K562 (cell line): Measurements from ENCODE around the gene CDCP1. TPM values are rescaled to one million over a fixed set of nuclear protein-coding genes. Genes with fewer than 3 reads are reported as not detected.

Source experiments
- CHD7 ChIP-seq: fragments of 200-600 bp; sonication (generic); IDR thresholded peaks from one replicate; pipeline ENCODE4 v1.6.1; 2012; ENCODE audit warnings: mild to moderate bottlenecking, low read depth, low read length, inconsistent platforms
- DEAF1 ChIP-seq: fragments of 450-650 bp; formaldehyde crosslinking; IDR thresholded peaks from 2 replicates; pipeline ENCODE4 v1.4.0; 2020; ENCODE audit warnings: mild to moderate bottlenecking, moderate library complexity
- ELF4 ChIP-seq: fragments of 450-650 bp; formaldehyde crosslinking; IDR thresholded peaks from 2 replicates; pipeline ENCODE4 v1.4.0; 2022; ENCODE audit warnings: missing genetic modification characterization
- FOXK1 ChIP-seq: sonication (generic); formaldehyde crosslinking; IDR thresholded peaks from 2 replicates; pipeline ENCODE4 v1.8.0; 2022; ENCODE audit warnings: missing genetic modification reagents, mild to moderate bottlenecking, borderline replicate concordance
- GATAD2B ChIP-seq: fragments of 450-650 bp; IDR thresholded peaks from 2 replicates; pipeline ENCODE4 v1.6.1; 2017; ENCODE audit warnings: mild to moderate bottlenecking, borderline replicate concordance
- HES1 ChIP-seq: fragments of 450-650 bp; IDR thresholded peaks from 2 replicates; pipeline ENCODE4 v1.6.1; 2016; ENCODE audit warnings: low read depth, mild to moderate bottlenecking, moderate library complexity
- KDM5B ChIP-seq: fragments of 200-600 bp; sonication (generic); IDR thresholded peaks from 2 replicates; pipeline ENCODE4 v1.6.1; 2012; ENCODE audit warnings: low read depth, mild to moderate bottlenecking, moderate library complexity, low read length, control low read depth, inconsistent platforms; ENCODE audit not compliant: insufficient replicate concordance
- KHSRP ChIP-seq: fragments of 450-650 bp; IDR thresholded peaks from 2 replicates; pipeline ENCODE4 v1.6.1; 2017
- LEF1 ChIP-seq: fragments of 450-650 bp; IDR thresholded peaks from 2 replicates; pipeline ENCODE4 v1.6.1; 2016; ENCODE audit warnings: mild to moderate bottlenecking
- MLLT1 ChIP-seq, 2 experiments: fragments of 450-650 bp; IDR thresholded peaks; 2 replicates each; pipeline ENCODE4 v1.6.1; 2016
- RFX1 ChIP-seq: fragments of 450-650 bp; IDR thresholded peaks from 2 replicates; pipeline ENCODE4 v1.6.1; 2016; ENCODE audit warnings: mild to moderate bottlenecking, moderate library complexity
- YBX1 ChIP-seq: fragments of 450-650 bp; IDR thresholded peaks from 2 replicates; pipeline ENCODE4 v1.7.1; 2016; ENCODE audit warnings: mild to moderate bottlenecking
- ZNF212 ChIP-seq: fragments of 450-650 bp; formaldehyde crosslinking; IDR thresholded peaks from 2 replicates; pipeline ENCODE4 v1.4.0; 2020; ENCODE audit warnings: mild to moderate bottlenecking
- polyA plus RNA-seq, 8 experiments: library from polyadenylated mRNA; depleted of rRNA in 4 of 8; stranded (reverse) in 5 of 8; unstranded in 3 of 8; fragments of >200 nt; fragmentation: Nextera tagmentation in 2 of 8; fragmentation: Illumina TruSeq in 1 of 8; extraction: Ambion mirVana in 2 of 8; extraction: Trizol in 1 of 8; gene quantifications; 2 replicates each; pipeline versions ENCODE4 v1.2.1 to v1.2.3, GENCODE V29; 2011 to 2014; ENCODE audit warnings: inconsistent platforms in 1 of 8, missing spikeins in 1 of 8
- total RNA-seq, 7 experiments: library from RNA; depleted of rRNA in 6 of 7; stranded (reverse); fragments of >200 nt in 6 of 7; fragmentation: Illumina TruSeq in 2 of 7; extraction: Trizol in 2 of 7; gene quantifications; 2 replicates each; pipeline versions ENCODE4 v1.2.1 to v1.2.3, GENCODE V29; 2011 to 2021; ENCODE audit warnings: low replicate concordance in 1 of 7

CDCP1 gene
- total and polyA plus RNA-seq, 9 of the 15 experiments (the other 6 are each of a cell fraction or from before 2014, with no cell fraction given), result 3.9 to 16.4 (median 5.2) TPM

GRCh38 chr3:45055411-45056143 is 90.6 kb downstream of the CDCP1 start (continued):
- TF ChIP-seq CHD7 (no peak), YBX1 (no peak), DEAF1 (peak; percentile 42; the same call in 1 of the 2 replicates), ELF4 (CRISPR knock-in tag) (no peak), HES1 (no peak), ZNF212 (no peak), KDM5B (no peak), MLLT1 (IDR thresholded peaks at IDR 0.05) (0 out of 4 replicates have a peak, but pooled peaks of 1 of the 2 experiments have one; percentile 11), GATAD2B (no peak), RFX1 (no peak), KHSRP (no peak), LEF1 (no peak), FOXK1 (no peak)
